Measurements from ENCODE around the gene RADIL. TPM values are rescaled to one million over a fixed set of nuclear protein-coding genes. Genes with fewer than 3 reads are reported as not detected.

RADIL gene
- total RNA-seq, 1 donor = 0.27 TPM

- DNase-seq (ENCODE audit: low read depth in 2 of 3, low spot score in 2 of 3) = no peak
These were observed 1.1 kb downstream of the RADIL start for GRCh38 chr7:4882169-4883032.

- DNase-seq (ENCODE audit: low read depth in 2 of 3, low spot score in 2 of 3) = no peak
These were observed 3.3 kb downstream of the RADIL start for GRCh38 chr7:4880218-4880617.

- no peak for DNase-seq (ENCODE audit: low read depth in 2 of 3, low spot score in 2 of 3)
These were observed 4.0 kb downstream of the RADIL start for GRCh38 chr7:4879396-4880081.

GRCh38 chr7:4878336-4879335 lies 4.9 kb downstream of the RADIL start:
- no peak for DNase-seq (ENCODE audit: low read depth in 2 of 3, low spot score in 2 of 3)

GRCh38 chr7:4876586-4876985 lies 6.9 kb downstream of the RADIL start:
- DNase-seq (ENCODE audit: low read depth in 2 of 3, low spot score in 2 of 3) = no peak

GRCh38 chr7:4875391-4875790 lies 8.1 kb downstream of the RADIL start:
- DNase-seq (ENCODE audit: low read depth in 2 of 3, low spot score in 2 of 3) = no peak

GRCh38 chr7:4873071-4873944 lies 10.2 kb downstream of the RADIL start:
- DNase-seq (ENCODE audit: low read depth in 2 of 3, low spot score in 2 of 3) = no peak

- DNase-seq (ENCODE audit: low read depth in 2 of 3, low spot score in 2 of 3) = no peak
These were observed 11.4 kb downstream of the RADIL start for GRCh38 chr7:4871930-4872675.

- DNase-seq (ENCODE audit: low read depth in 2 of 3, low spot score in 2 of 3) = no peak
These were observed 12.3 kb downstream of the RADIL start for GRCh38 chr7:4871056-4871680.

GRCh38 chr7:4868493-4868892 lies 15.0 kb downstream of the RADIL start:
- DNase-seq (ENCODE audit: low read depth in 2 of 3, low spot score in 2 of 3) = no peak

- DNase-seq (ENCODE audit: low read depth in 2 of 3, low spot score in 2 of 3) = no peak
These were observed 16.7 kb downstream of the RADIL start for GRCh38 chr7:4866528-4867496.

- DNase-seq (ENCODE audit: low read depth in 2 of 3, low spot score in 2 of 3) = no peak
These were observed 21.4 kb downstream of the RADIL start for GRCh38 chr7:4862156-4862555.

- peak in 2 of 3 donors; percentile 52 to 75 for DNase-seq (ENCODE audit: low read depth in 2 of 3, low spot score in 2 of 3)
These were observed 21.8 kb downstream of the RADIL start, which contains the start of gene PAPOLB for GRCh38 chr7:4861673-4862072. Gene PAPOLB (minus strand): TSS chr7:4862030. CDS start chr7:4861810, 220 bp downstream.

GRCh38 chr7:4861227-4861626 lies 22.3 kb downstream of the RADIL start:
- no peak for DNase-seq (ENCODE audit: low read depth in 2 of 3, low spot score in 2 of 3)

GRCh38 chr7:4857189-4857588 lies 26.3 kb downstream of the RADIL start:
- DNase-seq (ENCODE audit: low read depth in 2 of 3, low spot score in 2 of 3) = no peak

GRCh38 chr7:4856336-4857057 lies 27.0 kb downstream of the RADIL start:
- no peak for DNase-seq (ENCODE audit: low read depth in 2 of 3, low spot score in 2 of 3)

GRCh38 chr7:4854916-4855315 lies 28.6 kb downstream of the RADIL start:
- no peak for DNase-seq (ENCODE audit: low read depth in 2 of 3, low spot score in 2 of 3)
